ENCODE measurements around the gene WDR43.

WDR43 gene

DNA sequence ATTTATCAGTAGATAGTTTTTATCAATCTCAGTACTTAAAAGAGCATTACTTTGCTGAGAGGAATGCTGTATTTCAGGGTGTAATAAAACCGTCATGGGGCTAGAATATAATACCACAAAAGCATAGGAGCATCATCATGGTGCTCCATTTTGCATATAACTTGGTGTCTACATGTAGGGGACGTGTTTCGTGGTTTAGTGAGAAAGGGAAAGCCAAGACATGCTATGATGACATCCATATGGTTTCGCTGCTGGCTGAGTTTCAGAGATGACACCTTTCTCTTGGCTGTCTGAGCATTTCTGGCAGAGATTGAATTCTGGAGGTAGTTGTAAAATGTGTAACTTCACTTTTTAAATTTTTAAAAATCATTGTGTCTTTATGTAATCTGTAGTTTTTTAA, 32.4 kb downstream of the WDR43 start:
- Histone ChIP-seq H3K36me3 (ENCODE audit: control insufficient read depth, low read length) (peaks cover 99% of the 10 kb centered on the region), H3K4me3 (ENCODE audit: low read length) (no peak overlapping the region), H3K4me2 (ENCODE audit: low read length) (no peak overlapping the region), H3F3A (ENCODE audit: control insufficient read depth, insufficient read depth) (peaks cover 16% of the 10 kb centered on the region; the same call in 1 of the 2 replicates), H3K4me1 (ENCODE audit: control insufficient read depth, low read length) (no peaks in the 10 kb centered on the region), H3K9me3 (ENCODE audit: control insufficient read depth, insufficient read depth, low read length) (no peaks in the 10 kb centered on the region), H3K9me2 (replicated peaks; ENCODE audit: control insufficient read depth, low read length) (no peaks in the 10 kb centered on the region), H4K20me1 (ENCODE audit: control insufficient read depth, insufficient read depth, low read depth, low read length) (no peaks in the 10 kb centered on the region), H3K27ac (ENCODE audit: low read depth, low read length) (no peak overlapping the region), H3K27me3 (ENCODE audit: control insufficient read depth, low read length) (no peaks in the 10 kb centered on the region), H3K79me2 (ENCODE audit: control insufficient read depth, low read length) (peaks cover 55% of the 10 kb centered on the region)
- TF ChIP-seq EZH2phosphoT487 (IDR thresholded peaks at IDR 0.05; ENCODE audit: borderline replicate concordance, low read length), result no peak
- TF ChIP-seq, protein P1, sequence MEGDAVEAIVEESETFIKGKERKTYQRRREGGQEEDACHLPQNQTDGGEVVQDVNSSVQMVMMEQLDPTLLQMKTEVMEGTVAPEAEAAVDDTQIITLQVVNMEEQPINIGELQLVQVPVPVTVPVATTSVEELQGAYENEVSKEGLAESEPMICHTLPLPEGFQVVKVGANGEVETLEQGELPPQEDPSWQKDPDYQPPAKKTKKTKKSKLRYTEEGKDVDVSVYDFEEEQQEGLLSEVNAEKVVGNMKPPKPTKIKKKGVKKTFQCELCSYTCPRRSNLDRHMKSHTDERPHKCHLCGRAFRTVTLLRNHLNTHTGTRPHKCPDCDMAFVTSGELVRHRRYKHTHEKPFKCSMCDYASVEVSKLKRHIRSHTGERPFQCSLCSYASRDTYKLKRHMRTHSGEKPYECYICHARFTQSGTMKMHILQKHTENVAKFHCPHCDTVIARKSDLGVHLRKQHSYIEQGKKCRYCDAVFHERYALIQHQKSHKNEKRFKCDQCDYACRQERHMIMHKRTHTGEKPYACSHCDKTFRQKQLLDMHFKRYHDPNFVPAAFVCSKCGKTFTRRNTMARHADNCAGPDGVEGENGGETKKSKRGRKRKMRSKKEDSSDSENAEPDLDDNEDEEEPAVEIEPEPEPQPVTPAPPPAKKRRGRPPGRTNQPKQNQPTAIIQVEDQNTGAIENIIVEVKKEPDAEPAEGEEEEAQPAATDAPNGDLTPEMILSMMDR (IDR thresholded peaks at IDR 0.05; ENCODE audit: low read depth, low read length, poor library complexity, severe bottlenecking), result no peak

DNA sequence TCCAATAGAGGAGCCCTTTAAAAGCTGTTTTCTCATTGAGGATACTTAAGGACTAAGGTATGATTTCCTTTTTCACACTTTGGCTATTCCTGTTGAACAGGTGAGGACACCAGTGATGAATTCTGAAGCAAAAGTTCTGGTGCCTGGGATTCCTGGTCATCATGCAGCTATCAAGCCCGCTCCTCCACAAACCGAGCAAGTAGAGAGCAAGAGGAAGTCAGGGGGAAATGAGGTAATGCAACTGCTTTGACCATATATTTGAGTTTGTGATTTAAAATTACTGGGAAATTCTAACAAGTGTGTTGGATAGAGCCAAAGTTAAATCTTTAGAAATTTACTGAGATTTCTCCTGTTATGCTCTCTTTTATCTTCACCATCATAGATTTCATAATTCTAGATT, 33.0 kb downstream of the WDR43 start:
- Histone ChIP-seq H4K20me1 (ENCODE audit: control insufficient read depth, insufficient read depth, low read depth, low read length) (no peaks in the 10 kb centered on the region), H3K4me2 (ENCODE audit: low read length) (no peak overlapping the region), H3K27me3 (ENCODE audit: control insufficient read depth, low read length) (no peaks in the 10 kb centered on the region)

DNA sequence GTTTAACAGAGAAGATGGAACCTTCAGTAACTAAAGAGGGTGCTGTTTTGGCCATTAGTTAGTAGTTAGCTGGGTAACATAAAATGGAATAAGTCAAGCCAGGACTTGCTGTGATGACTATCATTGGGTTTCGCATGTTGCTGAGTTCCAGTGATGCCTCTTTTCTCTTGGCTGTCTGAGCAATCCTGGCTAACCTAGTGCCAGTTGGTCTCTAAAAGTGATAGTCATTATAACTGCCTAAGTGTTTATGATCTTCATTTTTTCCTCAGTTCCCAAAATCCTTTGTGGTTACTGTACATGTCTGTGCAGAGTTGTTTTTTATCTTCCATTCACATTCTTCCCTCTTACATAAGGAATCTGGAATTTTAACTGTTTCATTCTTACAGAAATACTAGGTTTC, 33.4 kb downstream of the WDR43 start:
- Histone ChIP-seq H3K9me2 (replicated peaks; ENCODE audit: control insufficient read depth, low read length) (no peaks in the 10 kb centered on the region), H4K20me1 (ENCODE audit: control insufficient read depth, insufficient read depth, low read depth, low read length) (no peaks in the 10 kb centered on the region), H3K4me2 (ENCODE audit: low read length) (no peak overlapping the region), H3K79me2 (ENCODE audit: control insufficient read depth, low read length) (peaks cover 56% of the 10 kb centered on the region), H3K27me3 (ENCODE audit: control insufficient read depth, low read length) (no peaks in the 10 kb centered on the region), H3F3A (ENCODE audit: control insufficient read depth, insufficient read depth) (peaks cover 18% of the 10 kb centered on the region; the same call in 1 of the 2 replicates), H3K9me3 (ENCODE audit: control insufficient read depth, insufficient read depth, low read length) (no peaks in the 10 kb centered on the region), H3K36me3 (ENCODE audit: control insufficient read depth, low read length) (peaks cover 99% of the 10 kb centered on the region), H3K27ac (ENCODE audit: low read depth, low read length) (no peak overlapping the region), H3K4me3 (ENCODE audit: low read length) (no peak overlapping the region), H3K4me1 (ENCODE audit: control insufficient read depth, low read length) (no peaks in the 10 kb centered on the region)
- TF ChIP-seq EZH2phosphoT487 (IDR thresholded peaks at IDR 0.05; ENCODE audit: borderline replicate concordance, low read length), result no peak
- TF ChIP-seq, protein P1 (IDR thresholded peaks at IDR 0.05; ENCODE audit: low read depth, low read length, poor library complexity, severe bottlenecking), result no peak

More for the DNA sequence above, 33.0 kb downstream of the WDR43 start:
- Histone ChIP-seq H3F3A (ENCODE audit: control insufficient read depth, insufficient read depth) (peaks cover 16% of the 10 kb centered on the region; the same call in 1 of the 2 replicates), H3K79me2 (ENCODE audit: control insufficient read depth, low read length) (peaks cover 55% of the 10 kb centered on the region), H3K27ac (ENCODE audit: low read depth, low read length) (no peak overlapping the region), H3K4me1 (ENCODE audit: control insufficient read depth, low read length) (no peaks in the 10 kb centered on the region), H3K9me3 (ENCODE audit: control insufficient read depth, insufficient read depth, low read length) (no peaks in the 10 kb centered on the region), H3K36me3 (ENCODE audit: control insufficient read depth, low read length) (peaks cover 99% of the 10 kb centered on the region), H3K4me3 (ENCODE audit: low read length) (no peak overlapping the region), H3K9me2 (replicated peaks; ENCODE audit: control insufficient read depth, low read length) (no peaks in the 10 kb centered on the region)
- no peak for TF ChIP-seq EZH2phosphoT487 (IDR thresholded peaks at IDR 0.05; ENCODE audit: borderline replicate concordance, low read length)
- TF ChIP-seq, protein P1 (IDR thresholded peaks at IDR 0.05; ENCODE audit: low read depth, low read length, poor library complexity, severe bottlenecking), result no peak
